Activated T-cell treated with anti-CD3 and anti-CD28 coated beads for 1 hour (primary cell): ENCODE results near the gene GALNT9.
"Not testable (repeated sequence)": the region's sequence is repeated elsewhere in the genome, so short reads cannot be mapped to it uniquely, and the experiment has no call there.

ENCODE experiments used
- DNase-seq: peaks from one replicate; pipeline ENCODE4 v3.0.0-alpha.2; 2020; ENCODE audit warnings: low read depth

GALNT9 gene

DNA sequence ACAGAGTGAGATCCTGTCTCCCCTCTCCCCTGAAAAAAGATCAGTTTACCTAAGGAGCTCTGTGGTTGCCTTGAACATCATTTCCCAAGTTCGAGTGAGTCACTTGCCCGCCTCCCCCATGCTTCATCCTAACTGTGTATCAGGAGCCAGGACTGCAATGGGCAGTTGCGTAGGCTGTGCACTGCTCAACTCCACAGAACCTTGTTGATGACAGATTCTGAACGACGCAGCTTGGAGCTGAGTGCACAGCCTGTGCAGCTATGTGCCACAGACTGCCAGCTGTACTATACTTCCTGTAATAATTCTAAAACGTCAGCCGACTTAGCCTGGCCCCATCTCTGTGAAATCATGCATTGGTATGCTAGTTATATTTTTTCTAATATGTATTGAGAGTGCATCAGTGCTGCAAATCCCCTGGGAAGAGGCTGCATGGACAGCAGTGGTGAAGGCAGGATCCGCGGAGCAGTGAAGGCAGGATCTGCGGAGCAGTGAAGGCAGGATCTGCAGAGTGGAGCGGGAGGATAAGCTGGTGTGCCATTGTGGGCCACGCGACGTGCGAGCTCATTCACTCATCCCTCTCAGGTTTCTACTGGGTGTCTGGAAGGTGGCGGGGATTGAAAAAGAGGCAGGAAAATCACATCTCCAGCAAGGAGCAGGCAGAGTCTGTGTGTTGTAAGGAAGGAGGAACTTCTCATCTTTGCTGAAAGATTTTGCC is 80.8 kb downstream of the GALNT9 start:
- no peak for DNase-seq

DNA sequence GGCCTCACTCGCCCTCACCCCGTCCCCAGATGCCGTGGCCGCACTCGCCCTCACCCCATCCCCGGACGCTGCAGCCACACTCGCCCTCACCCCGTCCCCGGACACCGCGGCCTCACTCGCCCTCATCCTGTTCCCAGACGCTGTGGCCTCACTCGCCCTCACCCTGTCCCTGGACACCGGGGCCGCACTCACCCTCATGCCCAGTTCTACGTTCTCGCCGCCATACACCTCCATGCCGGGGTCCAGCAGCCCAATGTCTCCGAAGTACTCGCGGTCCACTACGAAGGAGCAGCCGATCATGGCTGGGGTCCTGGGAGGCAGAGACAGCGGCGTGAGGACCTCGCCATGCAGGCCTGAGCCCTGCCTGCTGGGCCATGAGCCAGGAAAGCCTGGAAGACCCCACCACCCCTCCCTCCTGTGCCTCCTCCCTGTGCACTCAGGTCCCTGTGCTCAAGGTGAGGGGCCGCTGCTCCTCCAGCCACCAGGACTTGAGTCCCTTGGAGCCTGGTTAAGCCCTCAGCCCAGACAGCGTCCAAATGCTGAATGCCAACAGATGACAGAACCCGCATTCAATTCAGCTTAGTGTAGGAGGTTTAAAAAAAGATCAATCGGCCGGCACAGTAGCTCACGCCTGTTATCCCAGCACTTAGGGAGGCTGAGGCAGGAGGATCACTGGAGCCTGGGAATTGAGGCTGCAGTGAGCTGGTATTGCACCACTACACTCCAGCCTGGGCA is 81.5 kb downstream of the GALNT9 start:
- no peak for DNase-seq

DNA sequence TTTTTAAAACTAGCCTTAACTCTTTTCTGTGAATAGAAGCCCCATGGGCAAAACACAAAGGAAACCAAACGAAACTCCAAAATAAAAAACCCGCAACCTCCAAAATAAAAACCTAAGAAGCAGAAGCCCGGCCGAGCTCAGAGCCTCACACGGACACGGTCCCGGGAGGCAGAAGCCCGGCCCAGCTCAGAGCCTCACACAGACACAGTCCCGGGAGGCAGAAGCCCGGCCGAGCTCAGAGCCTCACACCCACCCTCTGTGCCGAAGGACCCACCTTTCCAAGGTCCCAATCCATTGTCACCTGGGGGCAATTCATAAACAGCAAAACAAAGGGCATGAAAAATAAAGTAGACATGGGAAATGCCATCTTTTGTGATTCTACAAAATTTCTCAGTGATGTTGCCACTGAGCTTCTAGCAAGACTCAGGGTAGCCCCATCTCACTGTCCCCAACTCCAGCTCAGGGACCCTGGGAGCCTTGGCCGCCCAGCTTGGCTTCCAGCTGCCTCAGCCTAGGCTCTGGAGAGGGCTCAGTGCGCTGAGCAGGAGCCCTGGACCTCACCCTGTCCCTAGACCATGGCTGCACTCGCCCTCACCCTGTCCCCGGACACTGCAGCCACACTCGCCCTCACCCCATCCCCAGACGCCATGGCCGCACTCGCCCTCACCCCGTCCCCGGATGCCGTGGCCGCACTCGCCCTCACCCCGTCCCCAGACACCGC is 82.2 kb downstream of the GALNT9 start:
- DNase-seq: no peak

DNA sequence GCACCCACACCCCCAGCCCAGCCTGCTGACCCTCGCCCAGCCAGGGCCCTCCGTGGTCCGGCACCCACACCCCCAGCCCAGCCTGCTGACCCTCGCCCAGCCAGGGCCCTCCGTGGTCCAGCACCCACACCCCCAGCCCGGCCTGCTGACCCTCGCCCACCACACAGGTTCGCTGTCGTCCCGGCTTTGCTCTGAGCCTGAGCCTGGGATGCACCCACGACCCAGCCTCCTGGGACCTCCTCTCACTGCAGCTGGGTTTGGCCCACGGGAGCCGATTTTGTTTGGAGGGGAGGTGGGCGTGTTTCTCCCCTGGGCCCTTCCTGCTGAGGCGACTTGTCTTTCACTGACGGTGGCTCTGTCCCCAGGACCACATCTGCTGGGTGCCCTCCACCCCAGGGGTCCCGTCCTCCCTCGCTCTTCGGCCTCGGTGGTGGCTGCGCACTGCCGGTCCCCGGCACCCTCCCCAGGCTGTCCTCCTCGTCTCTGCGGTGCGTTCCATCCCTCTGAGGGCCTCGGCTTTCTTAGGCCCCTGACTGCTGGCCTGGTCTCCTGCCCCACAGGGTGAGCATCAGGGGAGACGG is 83.8 kb downstream of the GALNT9 start:
- DNase-seq: no peak

DNA sequence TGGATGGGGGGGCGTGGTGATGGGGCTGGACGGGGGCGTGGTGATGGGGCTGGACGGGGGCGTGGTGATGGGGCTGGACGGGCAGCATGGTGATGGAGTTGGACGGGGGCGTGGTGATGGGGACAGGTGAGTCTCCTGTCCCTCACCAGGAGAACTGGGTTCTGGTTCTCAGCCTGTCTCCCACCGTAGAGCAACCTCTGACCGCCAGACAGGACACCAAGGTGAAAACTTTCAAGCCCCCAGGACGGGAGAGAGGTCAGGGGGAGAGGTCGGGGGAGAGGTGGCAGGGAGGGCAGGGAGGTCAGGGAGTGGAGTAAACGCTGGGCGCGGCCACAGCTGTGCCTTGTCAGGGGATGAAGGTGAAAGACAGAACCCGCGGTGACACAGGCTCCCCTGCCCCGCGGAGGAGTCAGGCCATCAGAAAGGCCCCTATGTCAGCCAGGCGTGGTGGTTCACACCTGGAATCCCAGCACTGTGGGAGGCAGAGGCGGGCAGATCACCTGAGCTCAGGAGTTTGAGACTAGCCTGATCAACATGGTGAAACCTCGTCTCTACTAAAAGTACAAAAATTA is 84.6 kb downstream of the GALNT9 start:
- DNase-seq: no peak

DNA sequence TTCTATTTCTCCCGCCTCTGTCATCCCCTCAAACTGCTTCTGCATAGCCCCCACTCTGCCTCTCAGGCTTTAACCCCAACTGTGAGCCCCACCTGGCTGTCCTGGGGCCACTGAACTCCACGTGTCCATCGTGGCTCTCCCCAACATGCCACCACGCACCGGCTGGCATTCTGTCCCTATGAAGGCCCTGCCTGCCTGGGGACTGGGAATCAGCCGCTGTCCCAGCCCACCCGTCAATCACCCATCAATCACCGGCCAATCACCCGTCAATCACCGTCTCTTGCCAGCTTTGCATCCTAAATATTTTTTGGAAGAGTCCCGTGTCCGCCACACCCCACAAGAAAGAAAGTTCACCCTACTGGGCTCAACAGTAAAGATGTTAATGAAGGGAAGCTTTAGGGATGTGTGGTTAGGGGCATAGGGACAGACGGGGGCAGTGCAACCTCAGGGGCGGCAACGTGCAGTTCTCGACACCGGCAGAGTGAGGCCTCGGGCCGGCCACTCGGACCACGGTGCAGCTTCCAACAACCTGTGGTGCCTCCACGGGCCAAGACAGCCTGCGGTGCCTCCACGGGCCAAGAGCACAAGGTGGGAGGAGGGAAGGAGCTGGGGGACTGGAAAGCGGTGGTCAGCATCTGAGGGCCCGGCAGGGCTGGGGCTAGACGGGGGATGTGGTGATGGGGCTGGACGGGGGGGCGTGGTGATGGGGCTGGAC is 85.6 kb downstream of the GALNT9 start:
- DNase-seq: no peak

DNA sequence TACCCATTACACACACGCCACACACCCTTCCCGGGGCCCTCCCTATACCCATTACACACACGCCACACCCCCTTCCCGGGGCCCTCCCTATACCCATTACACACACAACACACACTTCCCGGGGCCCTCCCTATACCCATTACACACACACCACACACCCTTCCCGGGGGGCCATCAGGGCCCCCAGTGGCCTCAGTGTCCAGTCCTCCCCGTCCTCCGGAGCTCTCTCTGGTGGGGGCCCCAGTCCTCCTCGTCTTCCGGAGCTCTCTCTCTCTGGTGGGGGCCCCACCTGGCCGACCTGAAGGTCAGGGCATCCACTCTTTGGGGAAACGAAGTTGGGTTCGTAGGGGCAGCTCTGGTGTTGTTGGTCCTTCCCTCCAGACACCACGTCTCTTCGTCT is 86.2 kb downstream of the GALNT9 start:
- DNase-seq: not testable (repeated sequence)

DNA sequence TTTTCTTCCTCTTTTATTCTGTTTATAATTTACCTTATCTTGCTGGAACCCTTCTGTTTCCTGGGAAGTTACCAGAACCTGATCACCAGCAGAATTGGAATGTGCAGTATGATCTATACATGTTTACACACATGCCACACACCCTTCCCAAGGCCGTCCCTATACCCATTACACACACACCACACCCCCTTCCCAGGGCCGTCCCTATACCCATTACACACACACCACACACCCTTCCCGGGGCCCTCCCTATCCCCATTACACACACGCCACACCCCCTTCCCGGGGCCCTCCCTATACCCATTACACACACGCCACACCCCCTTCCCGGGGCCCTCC is 88.8 kb downstream of the GALNT9 start:
- not testable (repeated sequence) for DNase-seq

DNA sequence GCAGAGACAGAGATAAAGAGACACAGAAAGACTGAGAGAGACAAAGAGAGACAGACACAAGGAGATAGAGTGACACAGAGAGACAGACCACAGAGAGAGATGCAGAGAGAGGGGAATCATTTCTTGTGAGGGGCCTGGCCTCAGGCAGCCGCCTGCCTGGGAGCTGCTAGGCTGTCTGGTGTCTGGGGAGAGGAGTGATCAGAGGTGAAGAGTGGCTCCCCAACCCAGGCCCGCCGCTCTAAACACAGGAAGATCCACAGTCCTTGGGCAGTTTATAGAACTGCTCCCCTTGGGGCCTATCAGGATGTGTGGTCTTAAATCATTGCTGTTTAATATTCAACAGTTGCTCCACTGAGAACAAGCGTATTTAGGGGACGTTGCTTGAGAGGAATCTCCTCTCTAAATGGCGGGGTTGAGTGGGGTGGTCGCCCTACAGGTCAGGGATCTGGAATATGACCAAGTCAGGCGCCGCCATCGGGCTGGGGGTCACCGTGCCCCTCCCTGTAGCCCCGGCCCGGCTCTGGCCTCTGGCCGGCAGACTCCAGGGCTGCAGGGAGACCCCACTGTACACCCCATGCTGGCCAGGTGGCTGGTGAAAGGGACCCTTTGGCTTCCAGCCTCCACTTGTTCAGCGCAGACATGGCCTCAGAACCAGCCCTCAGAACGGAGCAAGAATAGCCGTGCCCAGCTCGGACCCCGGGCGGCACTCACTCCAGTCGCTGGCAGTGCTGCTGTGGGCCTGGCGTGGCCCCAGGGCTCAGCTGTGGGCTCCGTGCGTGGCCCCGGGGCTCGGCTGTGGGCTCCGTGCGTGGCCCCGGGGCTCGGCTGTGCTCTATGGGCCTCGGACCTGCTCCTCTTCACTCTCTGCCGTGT is 89.4 kb downstream of the GALNT9 start:
- DNase-seq: no peak

DNA sequence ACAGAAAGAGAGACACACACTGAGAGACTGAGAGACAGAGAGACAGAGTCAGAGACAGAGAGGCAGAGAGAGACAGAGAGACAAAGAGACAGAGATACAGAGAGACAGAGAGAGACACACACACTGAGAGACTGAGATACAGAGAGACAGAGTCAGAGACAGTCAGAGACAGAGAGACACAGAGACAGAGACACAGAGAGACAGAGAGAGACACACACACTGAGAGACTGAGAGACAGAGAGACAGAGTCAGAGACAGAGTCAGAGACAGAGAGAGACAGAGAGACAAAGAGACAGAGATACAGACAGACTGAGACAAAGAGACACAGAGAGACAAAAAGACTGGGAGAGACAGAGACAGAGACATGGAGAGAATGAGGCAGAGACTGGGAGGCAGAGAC is 90.0 kb downstream of the GALNT9 start:
- DNase-seq: no peak

DNA sequence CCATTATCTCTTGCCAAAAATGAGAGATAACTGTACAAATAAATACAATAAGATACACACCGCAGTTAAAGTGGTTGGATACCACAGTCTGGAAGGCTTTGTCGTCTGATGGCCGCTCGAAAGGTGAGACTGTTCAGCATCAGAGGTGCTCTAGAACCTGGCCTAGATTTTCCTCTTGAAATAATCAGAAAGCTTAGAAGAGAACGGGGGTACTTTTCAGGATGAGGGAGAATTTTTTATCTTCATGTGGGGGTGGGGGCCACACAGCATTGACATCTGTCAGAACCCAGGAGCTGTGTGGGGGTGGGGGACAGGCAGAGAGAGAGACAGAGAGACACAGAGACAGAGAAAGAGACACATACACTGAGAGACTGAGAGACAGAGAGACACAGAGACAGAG is 90.5 kb downstream of the GALNT9 start:
- DNase-seq: no peak

DNA sequence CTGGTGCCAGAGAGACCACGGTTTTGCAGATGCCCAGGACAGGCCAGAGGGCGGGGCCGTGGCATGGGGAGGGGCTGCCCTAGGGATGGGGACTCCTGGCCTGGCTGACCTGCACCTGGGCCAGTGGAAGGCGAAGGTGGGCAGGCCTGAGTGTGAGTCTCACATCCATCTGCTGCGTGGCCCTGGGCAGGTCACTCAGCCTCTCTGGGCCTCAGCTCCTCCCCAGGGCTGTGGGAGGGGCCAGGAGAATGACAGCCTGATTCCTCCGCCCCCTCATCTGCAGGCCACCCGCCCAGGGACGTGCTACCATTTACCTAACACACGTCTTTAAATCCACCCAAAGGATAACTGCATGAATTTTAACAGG is 90.9 kb downstream of the GALNT9 start:
- no peak for DNase-seq

DNA sequence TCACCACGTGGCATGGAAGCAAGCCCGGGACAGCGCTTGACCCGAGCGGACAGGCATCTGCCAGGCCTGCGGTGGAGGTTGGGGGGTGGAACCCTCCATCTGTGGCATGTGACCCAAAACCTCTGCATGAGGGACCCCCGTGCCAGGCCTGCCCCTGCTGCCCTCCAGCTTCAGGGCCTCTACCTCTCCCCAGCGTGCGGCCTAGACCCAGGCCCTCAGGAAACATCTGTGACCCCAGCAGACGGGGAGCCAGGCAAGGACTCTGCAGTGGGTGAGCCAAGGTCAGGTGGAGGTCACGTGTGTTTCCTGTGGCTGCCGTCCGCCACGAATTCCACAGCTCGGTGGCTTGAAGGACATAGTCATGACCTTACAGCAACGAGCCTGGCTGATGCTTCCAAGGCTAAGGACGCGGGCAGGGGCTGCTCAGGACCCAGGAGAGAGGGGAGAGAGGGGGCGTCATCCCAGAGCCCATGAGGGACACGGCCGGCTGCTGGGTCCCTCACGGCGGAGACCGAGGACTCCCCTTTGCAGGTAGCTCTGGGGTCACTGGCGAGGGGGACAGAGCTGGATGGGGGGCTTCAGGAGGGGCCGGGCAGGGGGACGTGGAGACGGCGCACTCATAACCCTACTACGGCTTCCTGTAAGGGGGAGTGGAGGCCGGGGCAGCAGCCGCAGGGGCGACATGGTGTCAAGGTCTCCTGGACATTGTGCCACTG is 91.5 kb downstream of the GALNT9 start:
- no peak for DNase-seq

DNA sequence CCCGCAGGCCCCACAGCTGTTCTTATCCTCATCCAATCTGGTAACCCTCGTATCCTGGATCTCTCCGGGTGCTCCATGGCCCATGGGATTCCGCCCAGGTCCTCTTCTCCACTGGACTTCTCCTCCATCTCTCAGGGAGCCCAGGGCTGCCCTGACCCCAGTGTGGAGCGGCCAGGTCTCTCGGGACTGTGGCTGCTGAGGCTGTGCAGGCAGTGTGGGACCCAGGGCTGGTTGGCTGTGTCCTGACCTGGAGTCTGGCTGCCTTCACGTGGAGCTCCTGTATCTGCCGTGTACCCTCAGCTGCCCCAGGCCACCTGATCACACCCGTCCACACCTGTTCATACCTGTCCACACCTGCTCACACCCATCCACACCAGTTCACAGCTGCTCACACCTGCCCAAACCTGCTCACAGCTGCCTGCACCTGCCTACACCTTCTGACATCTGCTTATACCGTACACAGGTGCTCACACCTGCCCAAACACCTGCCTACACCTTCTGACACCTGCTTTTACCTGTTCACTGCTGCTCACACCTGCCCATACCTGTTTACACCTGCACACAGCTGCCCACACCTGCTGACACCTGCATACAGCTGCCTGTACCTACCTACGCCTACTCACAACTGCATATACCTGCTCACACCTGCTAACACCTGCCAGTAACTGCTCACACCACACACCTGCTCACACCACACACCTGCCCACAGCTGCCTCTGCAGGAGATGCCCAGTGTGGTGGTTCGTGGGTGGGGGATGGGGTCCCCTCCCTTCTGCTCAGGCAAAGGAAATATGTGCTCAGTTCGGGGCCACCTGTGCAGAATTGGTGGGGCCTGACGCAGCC is 92.2 kb downstream of the GALNT9 start:
- no peak for DNase-seq

DNA sequence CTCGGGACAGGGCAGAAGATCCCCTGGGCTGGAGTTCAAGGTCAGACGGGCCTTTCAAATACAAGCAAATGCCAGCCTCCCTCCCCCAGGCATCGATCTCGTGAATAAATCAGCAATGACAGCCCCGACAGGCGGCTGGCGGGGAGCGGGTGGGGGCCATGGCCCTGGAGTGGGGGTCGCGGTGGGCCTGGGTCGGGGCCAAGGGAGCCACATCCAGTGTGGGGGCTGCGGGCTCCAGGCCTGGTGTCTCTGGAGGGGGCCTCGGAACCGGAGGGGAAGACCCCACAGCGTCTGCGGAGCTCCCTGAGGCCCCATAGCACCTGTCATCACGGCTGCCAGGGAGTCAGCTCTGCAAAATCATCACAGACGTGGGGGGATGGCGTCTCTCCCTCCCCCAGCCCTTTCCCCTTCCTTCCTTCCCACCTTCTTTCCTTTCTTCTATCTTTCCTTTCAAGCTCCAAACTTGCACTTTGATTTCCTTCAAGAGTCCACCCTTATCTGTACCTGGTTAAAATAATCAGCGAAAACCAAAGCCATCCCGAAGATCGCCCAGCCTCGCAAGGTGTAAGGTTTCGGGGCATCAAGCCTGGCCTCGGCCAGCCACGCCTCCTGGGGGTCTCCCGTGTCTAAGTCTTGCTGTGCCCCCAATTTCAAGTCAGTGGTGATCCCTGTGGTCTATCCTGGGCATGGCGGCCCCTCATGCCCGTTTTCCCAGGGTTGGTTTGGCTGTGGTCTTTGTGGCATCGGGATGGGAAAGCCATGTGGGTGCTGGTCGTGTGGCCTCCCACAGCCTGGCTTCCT is 93.1 kb downstream of the GALNT9 start:
- no peak for DNase-seq

DNA sequence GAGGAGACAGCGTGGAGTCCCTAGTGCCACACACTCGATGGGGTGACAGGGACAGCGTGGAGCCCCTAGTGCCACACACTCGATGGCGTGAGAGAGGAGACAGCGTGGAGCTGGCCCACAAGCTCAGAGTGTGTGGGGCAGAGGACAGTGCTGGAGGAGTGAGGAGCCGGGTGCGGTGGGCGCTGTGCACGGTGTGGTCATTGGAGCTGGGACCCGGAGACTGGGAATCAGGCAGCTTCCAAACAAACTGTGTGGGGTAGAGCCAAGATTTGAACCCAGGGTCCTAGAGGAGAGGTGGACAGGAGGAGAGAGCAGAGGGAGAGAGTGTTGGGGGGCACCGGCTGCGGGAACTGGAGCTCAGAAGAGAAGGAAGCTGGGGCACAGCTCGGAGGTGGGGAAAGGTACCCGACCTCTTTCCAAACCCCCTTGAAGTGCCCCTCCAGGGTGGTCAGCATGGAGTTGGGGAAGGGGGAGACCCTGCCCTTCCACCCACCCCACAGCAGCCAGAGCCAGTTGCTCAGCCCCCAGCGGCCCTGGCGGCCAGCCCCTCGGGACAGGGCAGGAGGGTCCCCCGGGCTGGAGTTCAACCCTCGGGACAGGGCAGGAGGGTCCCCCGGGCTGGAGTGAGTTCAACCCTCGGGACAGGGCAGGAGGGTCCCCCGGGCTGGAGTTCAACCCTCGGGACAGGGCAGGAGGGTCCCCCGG is 94.1 kb downstream of the GALNT9 start:
- no peak for DNase-seq

DNA sequence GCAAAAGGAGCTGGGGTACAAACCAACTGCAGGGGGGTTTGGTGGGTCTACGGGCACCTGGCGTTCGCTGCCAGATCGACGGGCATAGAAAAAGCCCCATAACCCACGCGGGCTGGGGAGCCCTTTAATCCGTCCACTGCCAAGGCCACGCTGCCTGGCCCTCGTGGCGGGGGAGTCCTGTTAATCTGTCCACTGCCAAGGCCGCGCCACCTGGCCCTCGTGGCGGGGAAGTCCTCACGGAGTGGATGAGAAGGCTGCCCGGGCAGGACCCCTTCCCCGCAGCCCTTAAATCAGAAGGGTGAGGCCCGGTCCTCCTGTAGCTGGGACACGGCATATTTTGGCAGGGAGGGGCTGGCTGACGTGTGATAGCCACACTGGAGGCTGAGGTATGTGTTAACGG is 99.0 kb downstream of the GALNT9 start:
- no peak for DNase-seq

DNA sequence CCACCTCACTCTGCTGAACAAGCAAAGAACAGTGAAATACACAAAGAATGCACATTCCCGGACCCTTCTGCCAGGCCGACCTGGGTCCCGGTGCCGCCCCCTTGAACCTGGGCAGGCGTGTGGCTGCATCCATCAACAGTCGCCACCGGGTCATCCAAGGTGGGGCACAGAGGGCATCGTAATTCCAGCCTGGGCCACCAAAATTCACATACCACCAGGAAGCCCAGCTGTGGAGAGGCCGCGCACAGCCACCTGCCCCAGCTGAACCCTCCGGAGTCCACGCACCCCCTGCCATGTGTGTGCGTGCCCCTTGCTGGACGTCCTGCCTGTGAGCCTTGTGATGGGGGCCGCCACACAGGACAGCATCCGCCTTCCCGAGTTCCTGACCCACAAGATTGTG is 99.5 kb downstream of the GALNT9 start:
- DNase-seq: no peak
